Breast epithelium (tissue), 3 donors: Measurements from ENCODE around the gene ORM2.

Experiments used
- CTCF ChIP-seq, 3 donors: fragments of 450-650 bp; IDR thresholded peaks; one replicate each; pipeline ENCODE4 v1.5.1; 2016 to 2017; ENCODE audit warnings: antibody characterized with exemption in 3 of 3, mild to moderate bottlenecking in 3 of 3, moderate library complexity in 3 of 3
- POLR2A ChIP-seq: fragments of 450-650 bp; IDR thresholded peaks from one replicate; pipeline ENCODE4 v1.6.1; 2016; ENCODE audit warnings: antibody characterized with exemption, mild to moderate bottlenecking, moderate library complexity
- POLR2AphosphoS5 ChIP-seq, 3 donors: sonication (generic); formaldehyde crosslinking; IDR thresholded peaks; one replicate each; pipeline ENCODE4 v1.6.1; 2017; ENCODE audit warnings: antibody characterized with exemption in 3 of 3

- TF ChIP-seq CTCF (IDR thresholded peaks at IDR 0.05) (no peak), POLR2A (no peak), POLR2AphosphoS5 (IDR thresholded peaks at IDR 0.05) (no peak)
Measured at GRCh38 chr9:114312513-114312875, 17.2 kb upstream of the ORM2 start.
